HCT116 (cell line): Measurements from ENCODE around the gene TMEM168. TPM values are rescaled to one million over a fixed set of nuclear protein-coding genes. Genes with fewer than 3 reads are reported as not detected.
"Not testable (repeated sequence)": the region's sequence is repeated elsewhere in the genome, so short reads cannot be mapped to it uniquely, and the experiment has no call there.

Experiments used
- ATAC-seq: fragments of 200-7000 bp; cut with Tn5 transposase; 2 replicates; pipeline ENCODE4 v1.9.1; 2020; ENCODE audit warnings: mild to moderate bottlenecking, moderate library complexity
- BruUV-seq: library from RNA; stranded (reverse); fragments of 400-500 nt; replicated peaks from 2 replicates; lab custom pipeline; 2021; lab: Mats Ljungman, UMichigan
- CTCF ChIA-PET: fragments of 300-600 bp; sonication (Branson Sonifier 250); formaldehyde crosslinking; loops from one replicate; lab custom pipeline; 2021; ENCODE audit warnings: antibody characterized with exemption; lab: Charles Lee
- POLR2A ChIA-PET: fragments of 300-600, 350-600 bp; sonication (Branson Sonifier 250); formaldehyde crosslinking; loops from one replicate; lab custom pipeline; 2021; ENCODE audit warnings: antibody characterized with exemption; lab: Charles Lee
- RAD21 ChIA-PET, 2 experiments: fragments of 300-600 bp; sonication (Branson Sonifier 250); formaldehyde crosslinking; loops; one replicate each; lab custom pipeline; 2023; ENCODE audit warnings: low total read pairs in 2 of 2; ENCODE audit not compliant: uncharacterized antibody in 2 of 2, unreplicated experiment in 2 of 2, low non-redundant PET in 1 of 2; lab: Charles Lee
- DNase-seq: peaks from one replicate; pipeline ENCODE4 v3.0.0-alpha.2; 2010; ENCODE audit warnings: low read depth, low spot score
- H2AFZ ChIP-seq: fragments of 200-600 bp; shearing (Covaris generic), sonication (generic); 2 replicates; pipeline ENCODE4 v1.6.1; 2017; ENCODE audit warnings: low read depth, mixed run types, mixed read lengths, antibody characterized with exemption, low read length; ENCODE audit not compliant: poor library complexity, severe bottlenecking
- H3K27ac ChIP-seq: 2 replicates; pipeline ENCODE4 v1.5.1; 2012; ENCODE audit warnings: low read depth, low read length
- H3K27me3 ChIP-seq: fragments of 200-600 bp; sonication (generic); 2 replicates; pipeline ENCODE4 v1.6.1; 2016; ENCODE audit warnings: mixed run types, low read length, mixed read lengths; ENCODE audit not compliant: insufficient read depth
- H3K36me3 ChIP-seq, 2 experiments: fragments of 200-500 bp in 1 of 2; fragments of 200-600 bp in 1 of 2; sonication (Bioruptor generic) in 1 of 2; sonication (generic) in 1 of 2; 2 replicates each; pipeline versions ENCODE4 v1.5.1 to v1.6.1; 2014 to 2016; ENCODE audit warnings: low read length in 2 of 2, inconsistent platforms in 1 of 2, mixed read lengths in 1 of 2, mixed run types in 1 of 2; ENCODE audit not compliant: insufficient read depth in 2 of 2, control insufficient read depth in 1 of 2
- H3K4me1 ChIP-seq, 2 experiments: fragments of 200-600 bp in 1 of 2; sonication (generic) in 1 of 2; 2 replicates each; pipeline versions ENCODE4 v1.5.1 to v1.6.1; 2012 to 2017; ENCODE audit warnings: low read length in 2 of 2, inconsistent platforms in 1 of 2, mild to moderate bottlenecking in 1 of 2, mixed read lengths in 1 of 2, mixed run types in 1 of 2, moderate library complexity in 1 of 2; ENCODE audit not compliant: insufficient read depth in 2 of 2, control insufficient read depth in 1 of 2
- H3K4me2 ChIP-seq: fragments of 200-600 bp; sonication (generic); 2 replicates; pipeline ENCODE4 v1.6.1; 2017; ENCODE audit warnings: mixed run types, low read length, mixed read lengths
- H3K4me3 ChIP-seq, 2 experiments: fragments of 200-600 bp in 1 of 2; sonication (generic) in 1 of 2; replicated peaks in 1 of 2; 2 replicates each; pipeline ENCODE4 v1.5.1; 2011 to 2016; ENCODE audit warnings: low read length in 2 of 2, control low read depth in 1 of 2, low read depth in 1 of 2, mild to moderate bottlenecking in 1 of 2, mixed read lengths in 1 of 2, mixed run types in 1 of 2
- H3K79me2 ChIP-seq: fragments of 200-600 bp; sonication (generic); 2 replicates; pipeline ENCODE4 v1.6.1; 2017; ENCODE audit warnings: mild to moderate bottlenecking, mixed run types, low read length, moderate library complexity, mixed read lengths; ENCODE audit not compliant: insufficient read depth
- H3K9ac ChIP-seq: fragments of 200-600 bp; sonication (generic); 2 replicates; pipeline ENCODE4 v1.6.1; 2016; ENCODE audit warnings: low read length, mixed read lengths
- H3K9me2 ChIP-seq: fragments of 200-600 bp; sonication (generic), shearing (Covaris generic); 2 replicates; pipeline ENCODE4 v1.6.1; 2017; ENCODE audit warnings: mixed run types, mild to moderate bottlenecking, moderate library complexity; ENCODE audit not compliant: insufficient read depth
- H3K9me3 ChIP-seq, 2 experiments: fragments of 200-500 bp in 1 of 2; fragments of 200-600 bp in 1 of 2; sonication (Bioruptor generic) in 1 of 2; sonication (generic) in 1 of 2; 2 replicates each; pipeline ENCODE4 v1.6.1; 2014 to 2017; ENCODE audit warnings: low read length in 2 of 2, mixed read lengths in 2 of 2, inconsistent platforms in 1 of 2, low read depth in 1 of 2, mild to moderate bottlenecking in 1 of 2, mixed run types in 1 of 2, moderate library complexity in 1 of 2; ENCODE audit not compliant: control insufficient read depth in 1 of 2, insufficient read depth in 1 of 2
- H4K20me1 ChIP-seq: fragments of 200-600 bp; sonication (generic), shearing (Covaris generic); 2 replicates; pipeline ENCODE4 v1.6.1; 2017; ENCODE audit warnings: mixed run types, mild to moderate bottlenecking, moderate library complexity; ENCODE audit not compliant: insufficient read depth
- CBX3 ChIP-seq: IDR thresholded peaks from 2 replicates; pipeline ENCODE4 v1.6.1; 2012; ENCODE audit warnings: low read depth
- CEBPB ChIP-seq: IDR thresholded peaks from 2 replicates; pipeline ENCODE4 v1.6.1; 2012; ENCODE audit warnings: low read depth
- EZH2phosphoT487 ChIP-seq: fragments of 200-600 bp; IDR thresholded peaks from 2 replicates; pipeline ENCODE4 v1.6.1; 2018; ENCODE audit warnings: antibody characterized with exemption, borderline replicate concordance
- FOSL1 ChIP-seq: IDR thresholded peaks from 2 replicates; pipeline ENCODE4 v1.6.1; 2012; ENCODE audit warnings: low read depth
- JUND ChIP-seq: IDR thresholded peaks from 2 replicates; pipeline ENCODE4 v1.6.1; 2012
- POLR2A ChIP-seq: IDR thresholded peaks from 2 replicates; pipeline ENCODE4 v1.7.0; 2011; ENCODE audit warnings: borderline replicate concordance; ENCODE audit not compliant: insufficient read depth, insufficient read length; ENCODE audit errors: extremely low read depth
- RAD21 ChIP-seq: IDR thresholded peaks from 2 replicates; pipeline ENCODE4 v1.6.1; 2012; ENCODE audit warnings: low read depth, mild to moderate bottlenecking
- REST ChIP-seq: IDR thresholded peaks from 2 replicates; pipeline ENCODE4 v1.6.1; 2012; ENCODE audit warnings: low read depth
- SIN3A ChIP-seq: IDR thresholded peaks from 2 replicates; pipeline ENCODE4 v1.6.1; 2012; ENCODE audit warnings: low read depth
- SP1 ChIP-seq: IDR thresholded peaks from 2 replicates; pipeline ENCODE4 v1.6.1; 2012; ENCODE audit warnings: low read depth
- SRF ChIP-seq: IDR thresholded peaks from 2 replicates; pipeline ENCODE4 v1.6.1; 2012; ENCODE audit warnings: low read depth
- TCF7L2 ChIP-seq: IDR thresholded peaks from 2 replicates; pipeline ENCODE4 v1.7.0; 2011; ENCODE audit warnings: borderline replicate concordance, inconsistent platforms; ENCODE audit not compliant: insufficient read depth, insufficient read length; ENCODE audit errors: extremely low read depth
- YY1 ChIP-seq: IDR thresholded peaks from 2 replicates; pipeline ENCODE4 v1.6.1; 2011; ENCODE audit warnings: low read length, low read depth, moderate library complexity, mild to moderate bottlenecking; ENCODE audit not compliant: insufficient replicate concordance; ENCODE audit errors: extremely low read depth
- ZFX ChIP-seq: fragments of 450-650 bp; IDR thresholded peaks from 2 replicates; pipeline ENCODE4 v1.6.1; 2017
- ZNF274 ChIP-seq: fragments of 200-500 bp; sonication (Bioruptor generic); IDR thresholded peaks from 2 replicates; pipeline ENCODE4 v1.6.1; 2014; ENCODE audit warnings: mild to moderate bottlenecking, low read depth, low read length, inconsistent platforms
- intact Hi-C: fragments of 100-400 bp; cut with micrococcal nuclease; formaldehyde crosslinking; loops from 2 replicates; pipeline ENCODE4 v1.10.0; 2022
- total RNA-seq: library from RNA; stranded (reverse); gene quantifications from one replicate; pipeline ENCODE4 v1.2.1, GENCODE V29; 2021; ENCODE audit not compliant: unreplicated experiment

TMEM168 gene
- total RNA-seq, 1 experiment from 2014 or later, result 16.5 TPM

- RAD21 ChIA-PET, result no interaction called here
- no peaks in the 10 kb centered on the region for H3K27me3 ChIP-seq
- no peak overlapping the region for H3K4me2 ChIP-seq
- no peak overlapping the region for H2AFZ ChIP-seq
- POLR2A ChIA-PET, result interaction anchor here (1.0 kb wide), 1 partner anchor 8 kb away, joined by 5 read pairs; the partner anchor contains the start of gene TMEM168
- H4K20me1 ChIP-seq, result no peaks in the 10 kb centered on the region
- H3K79me2 ChIP-seq, result no peaks in the 10 kb centered on the region
- no peaks in the 10 kb centered on the region for H3K4me1 ChIP-seq
- CTCF ChIA-PET, result no interaction called here
- no peaks in the 10 kb centered on the region; a peak in 1 of 4 replicates for H3K36me3 ChIP-seq
- no peak overlapping the region for H3K4me3 ChIP-seq
- TF ChIP-seq SRF (no peak), TCF7L2 (no peak), POLR2A (no peak), CEBPB (no peak), CBX3 (no peak), SP1 (no peak), YY1 (no peak), SIN3A (no peak), ZNF274 (no peak), ZFX (no peak), FOSL1 (no peak), EZH2phosphoT487 (no peak), REST (no peak), RAD21 (no peak), JUND (no peak)
- no peak overlapping the region for H3K9ac ChIP-seq
- no TSS peak for BruUV-seq
- ATAC-seq, result no peak
- H3K9me2 ChIP-seq, result no peaks in the 10 kb centered on the region
- no peak overlapping the region for H3K27ac ChIP-seq
- DNase-seq, result no peak
- intact Hi-C loops, result no loop called here
- no peaks in the 10 kb centered on the region for H3K9me3 ChIP-seq
These were observed 8.3 kb upstream of the TMEM168 start for GRCh38 chr7:112798274-112799159.

GRCh38 chr7:112796552-112796951, 6.4 kb upstream of the TMEM168 start:
- H3K9ac ChIP-seq, H3K9me3 ChIP-seq, H2AFZ ChIP-seq, H3K79me2 ChIP-seq, H4K20me1 ChIP-seq, intact Hi-C loops, H3K4me1 ChIP-seq, H3K36me3 ChIP-seq, RAD21 ChIA-PET, H3K9me2 ChIP-seq, ATAC-seq, CTCF ChIA-PET, DNase-seq, H3K4me2 ChIP-seq, H3K27ac ChIP-seq, H3K4me3 ChIP-seq, BruUV-seq, H3K27me3 ChIP-seq, POLR2A ChIA-PET: not testable (repeated sequence)
